HG02943 (cell line): ENCODE data around the gene LEKR1.

ENCODE experiments used
- ATAC-seq: cut with Tn5 transposase; IDR thresholded peaks from one replicate; pipeline ENCODE4 v1.9.1; 2021; ENCODE audit warnings: mild to moderate bottlenecking, low read depth, moderate library complexity; ENCODE audit not compliant: unreplicated experiment

The LEKR1 gene

GRCh38 chr3:157091083-157091833, 265.1 kb downstream of the LEKR1 start:
- ATAC-seq = no peak

- ATAC-seq = no peak
These were observed 266.1 kb downstream of the LEKR1 start for GRCh38 chr3:157092230-157092629.

GRCh38 chr3:157093096-157093495, 266.9 kb downstream of the LEKR1 start:
- no peak for ATAC-seq

GRCh38 chr3:157094301-157094700, 268.1 kb downstream of the LEKR1 start:
- ATAC-seq = no peak

GRCh38 chr3:157094751-157095480, 268.8 kb downstream of the LEKR1 start:
- no peak for ATAC-seq
